ENCODE measurements around the gene MAPK11.

Gene MAPK11

GRCh38 chr22:50293441-50294318 lies 23.5 kb upstream of the MAPK11 start:
- no peak for DNase-seq

GRCh38 chr22:50292643-50293440 lies 22.7 kb upstream of the MAPK11 start:
- no peak for DNase-seq

GRCh38 chr22:50289942-50290630 lies 19.9 kb upstream of the MAPK11 start:
- no peak for DNase-seq

- no peak for DNase-seq
Observed at GRCh38 chr22:50289151-50289941, 19.2 kb upstream of the MAPK11 start.

GRCh38 chr22:50287731-50288130 lies 17.6 kb upstream of the MAPK11 start:
- no peak for DNase-seq

GRCh38 chr22:50286701-50287318 lies 16.6 kb upstream of the MAPK11 start:
- no peak for DNase-seq

- no peak for DNase-seq
Observed at GRCh38 chr22:50286275-50286674, 16.1 kb upstream of the MAPK11 start.

- DNase-seq = no peak
Observed at GRCh38 chr22:50285568-50286229, 15.5 kb upstream of the MAPK11 start.

GRCh38 chr22:50284479-50284878 lies 14.3 kb upstream of the MAPK11 start:
- DNase-seq = no peak

GRCh38 chr22:50283821-50284220 lies 13.6 kb upstream of the MAPK11 start:
- no peak for DNase-seq

- DNase-seq = no peak
Observed at GRCh38 chr22:50282361-50283155, 12.4 kb upstream of the MAPK11 start.

GRCh38 chr22:50281957-50282356 lies 11.8 kb upstream of the MAPK11 start:
- no peak for DNase-seq

- DNase-seq = no peak
Observed at GRCh38 chr22:50281384-50281760, 11.2 kb upstream of the MAPK11 start.

GRCh38 chr22:50280708-50281383 lies 10.7 kb upstream of the MAPK11 start:
- no peak for DNase-seq

GRCh38 chr22:50280022-50280707 lies 10.0 kb upstream of the MAPK11 start:
- no peak for DNase-seq

- no peak for DNase-seq
Observed at GRCh38 chr22:50278956-50279619, 8.9 kb upstream of the MAPK11 start.

GRCh38 chr22:50278461-50278860 lies 8.3 kb upstream of the MAPK11 start:
- DNase-seq = no peak

GRCh38 chr22:50277761-50278160 lies 7.6 kb upstream of the MAPK11 start:
- no peak for DNase-seq

GRCh38 chr22:50276143-50276542 lies 6.0 kb upstream of the MAPK11 start:
- peak; percentile 39 for DNase-seq

Measured in effector CD8-positive, alpha-beta T cell (primary cell).